ENCODE results near the gene POLR1E.

DNA sequence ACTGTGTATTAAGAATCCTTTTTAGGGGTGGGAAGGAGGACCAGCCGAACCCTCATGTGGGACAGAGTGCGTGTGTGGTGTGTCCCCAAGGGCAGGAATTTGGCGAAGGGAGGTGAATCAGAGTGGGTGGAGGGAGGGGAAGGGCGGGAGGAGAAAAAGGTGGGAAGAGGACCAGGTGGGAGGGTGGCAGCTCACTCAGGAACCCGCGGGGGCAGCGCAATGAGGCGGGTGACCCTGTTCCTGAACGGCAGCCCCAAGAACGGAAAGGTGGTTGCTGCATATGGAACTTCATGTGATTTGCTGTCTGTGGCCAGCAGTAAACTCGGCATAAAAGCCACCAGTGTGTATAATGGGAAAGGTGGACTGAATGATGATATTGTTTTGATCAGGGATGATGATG, 8.8 kb upstream of the POLR1E start:
- TF ChIP-seq, protein P1, sequence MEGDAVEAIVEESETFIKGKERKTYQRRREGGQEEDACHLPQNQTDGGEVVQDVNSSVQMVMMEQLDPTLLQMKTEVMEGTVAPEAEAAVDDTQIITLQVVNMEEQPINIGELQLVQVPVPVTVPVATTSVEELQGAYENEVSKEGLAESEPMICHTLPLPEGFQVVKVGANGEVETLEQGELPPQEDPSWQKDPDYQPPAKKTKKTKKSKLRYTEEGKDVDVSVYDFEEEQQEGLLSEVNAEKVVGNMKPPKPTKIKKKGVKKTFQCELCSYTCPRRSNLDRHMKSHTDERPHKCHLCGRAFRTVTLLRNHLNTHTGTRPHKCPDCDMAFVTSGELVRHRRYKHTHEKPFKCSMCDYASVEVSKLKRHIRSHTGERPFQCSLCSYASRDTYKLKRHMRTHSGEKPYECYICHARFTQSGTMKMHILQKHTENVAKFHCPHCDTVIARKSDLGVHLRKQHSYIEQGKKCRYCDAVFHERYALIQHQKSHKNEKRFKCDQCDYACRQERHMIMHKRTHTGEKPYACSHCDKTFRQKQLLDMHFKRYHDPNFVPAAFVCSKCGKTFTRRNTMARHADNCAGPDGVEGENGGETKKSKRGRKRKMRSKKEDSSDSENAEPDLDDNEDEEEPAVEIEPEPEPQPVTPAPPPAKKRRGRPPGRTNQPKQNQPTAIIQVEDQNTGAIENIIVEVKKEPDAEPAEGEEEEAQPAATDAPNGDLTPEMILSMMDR (IDR thresholded peaks at IDR 0.05) = no peak
- TF ChIP-seq POLR2A (IDR thresholded peaks at IDR 0.05) = no peak

Measured in Peyer's patch (tissue), 4 donors.